IPS-20b (cell line): ENCODE results near the gene ABI1.

Experiments used
- H3K27ac ChIP-seq: one replicate; pipeline ENCODE4 v1.5.1; 2013; ENCODE audit warnings: low read length
- H3K27me3 ChIP-seq: 2 replicates; pipeline ENCODE4 v1.6.1; 2013; ENCODE audit warnings: mild to moderate bottlenecking, low read length, inconsistent platforms; ENCODE audit not compliant: insufficient read depth
- H3K36me3 ChIP-seq: 2 replicates; pipeline ENCODE4 v1.6.1; 2013; ENCODE audit warnings: low read depth, mild to moderate bottlenecking, inconsistent platforms, low read length, moderate library complexity; ENCODE audit not compliant: insufficient read depth
- H3K4me1 ChIP-seq: 2 replicates; pipeline ENCODE4 v1.6.1; 2013; ENCODE audit warnings: mild to moderate bottlenecking, control low read depth, inconsistent platforms, low read length, moderate library complexity; ENCODE audit not compliant: insufficient read depth
- H3K4me3 ChIP-seq: 2 replicates; pipeline ENCODE4 v1.5.1; 2013; ENCODE audit warnings: mild to moderate bottlenecking, low read length, inconsistent platforms
- H3K9ac ChIP-seq: 2 replicates; pipeline ENCODE4 v1.6.1; 2013; ENCODE audit warnings: low read depth, mild to moderate bottlenecking, inconsistent platforms, low read length, moderate library complexity
- H3K9me3 ChIP-seq: 2 replicates; pipeline ENCODE4 v1.6.1; 2013; ENCODE audit warnings: mild to moderate bottlenecking, low read depth, low read length, inconsistent platforms; ENCODE audit not compliant: insufficient read depth

The ABI1 gene

DNA sequence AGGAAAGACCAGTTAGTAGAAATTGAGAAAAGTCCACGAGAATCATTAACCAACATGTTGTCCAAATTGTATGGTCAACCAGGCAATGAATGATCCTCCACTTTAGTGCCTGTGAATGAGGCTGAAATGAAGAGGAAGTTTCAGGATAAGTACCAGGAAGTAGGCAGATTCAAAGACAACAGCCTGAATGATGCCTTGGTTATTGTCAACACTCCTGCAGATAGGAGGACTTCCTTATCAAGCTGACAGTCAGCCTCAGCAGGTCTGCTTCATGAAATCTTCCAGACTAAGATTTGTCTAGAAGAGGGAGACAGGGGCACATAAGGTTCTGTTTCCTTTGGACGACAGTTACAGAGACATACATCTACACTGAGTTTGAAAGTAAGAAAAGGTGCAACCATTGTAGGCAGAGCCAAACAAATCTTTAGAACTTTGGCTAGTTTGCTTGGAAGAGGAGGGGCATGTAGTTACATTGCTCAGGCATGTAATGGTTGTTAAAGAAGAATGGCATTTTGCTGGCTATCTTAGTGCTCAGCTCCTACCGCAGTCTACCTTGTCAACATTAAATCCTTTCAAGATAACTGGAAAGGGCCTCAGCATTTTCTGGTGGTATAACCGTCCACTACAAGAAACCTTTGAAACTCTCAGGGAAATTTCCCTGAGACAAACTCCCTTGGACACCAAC lies 81.4 kb downstream of the ABI1 start:
- no peak overlapping the region for H3K27ac ChIP-seq
- no peaks in the 10 kb centered on the region for H3K27me3 ChIP-seq
- peaks cover 22% of the 10 kb centered on the region for H3K4me1 ChIP-seq
- no peaks in the 10 kb centered on the region for H3K9me3 ChIP-seq
- H3K36me3 ChIP-seq, result no peaks in the 10 kb centered on the region
- H3K9ac ChIP-seq, result no peak overlapping the region
- H3K4me3 ChIP-seq, result no peak overlapping the region

DNA sequence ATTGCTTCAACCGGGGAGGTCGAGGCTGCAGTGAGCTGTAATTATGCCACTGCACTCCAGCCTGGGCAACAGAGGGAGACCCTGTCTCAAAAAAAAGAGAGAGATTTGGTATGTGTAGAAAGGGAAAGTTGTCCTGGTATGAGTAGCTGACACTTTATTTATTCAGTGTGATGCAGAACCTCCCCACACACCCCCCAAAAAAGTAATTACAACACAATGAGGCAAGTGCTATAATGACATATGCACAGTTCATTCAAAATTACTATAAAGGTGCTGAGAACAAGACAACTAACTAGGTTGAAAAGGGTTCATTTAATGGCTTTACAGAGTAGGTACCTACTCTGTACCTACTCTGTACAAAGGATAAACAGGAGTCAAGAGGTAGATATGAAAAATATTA lies 83.1 kb downstream of the ABI1 start:
- Histone ChIP-seq H3K4me3 (no peak overlapping the region), H3K27me3 (no peaks in the 10 kb centered on the region), H3K9me3 (no peaks in the 10 kb centered on the region), H3K9ac (no peak overlapping the region), H3K27ac (no peak overlapping the region), H3K36me3 (no peaks in the 10 kb centered on the region), H3K4me1 (peaks cover 22% of the 10 kb centered on the region)

DNA sequence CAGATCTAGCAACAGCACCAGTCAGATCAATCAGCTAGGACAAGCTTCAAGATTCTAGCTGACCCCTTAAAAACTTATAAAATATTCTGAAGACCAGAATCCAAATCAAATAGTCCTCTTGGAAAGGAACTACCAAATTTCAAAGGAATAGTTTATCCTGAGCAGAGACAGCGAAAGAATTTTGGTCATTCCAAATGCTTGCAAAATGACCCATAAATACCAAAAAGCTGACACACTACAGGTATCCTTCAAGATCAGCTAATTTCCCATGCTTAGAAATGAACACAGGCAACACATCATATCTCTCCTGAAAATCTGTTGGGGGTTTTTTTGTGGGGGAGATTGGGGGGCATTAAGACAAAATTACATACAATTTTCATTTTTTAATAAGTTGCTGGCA lies 84.5 kb downstream of the ABI1 start:
- peaks cover 13% of the 10 kb centered on the region for H3K4me1 ChIP-seq
- H3K36me3 ChIP-seq, result no peaks in the 10 kb centered on the region
- no peaks in the 10 kb centered on the region for H3K9me3 ChIP-seq
- no peak overlapping the region for H3K9ac ChIP-seq
- no peaks in the 10 kb centered on the region for H3K27me3 ChIP-seq
- no peak overlapping the region for H3K27ac ChIP-seq
- no peak overlapping the region for H3K4me3 ChIP-seq

DNA sequence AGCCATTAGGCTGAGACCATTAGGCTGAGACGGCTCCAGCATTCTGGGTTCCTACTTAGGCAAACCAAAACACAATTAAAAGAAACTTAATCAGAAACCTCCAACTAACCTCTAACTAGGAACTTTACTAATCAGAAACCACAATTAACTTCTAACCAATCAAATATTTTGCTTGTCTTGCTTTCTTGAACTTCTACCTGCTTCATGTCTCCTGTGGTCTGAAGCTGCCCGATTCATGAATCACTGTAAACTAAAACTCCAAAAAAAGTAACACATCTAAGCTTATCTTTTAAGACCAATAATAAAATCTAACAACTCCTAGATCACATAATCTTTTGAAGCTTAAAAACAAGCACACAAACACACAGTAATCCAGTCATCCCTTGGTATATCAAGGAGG lies 87.1 kb downstream of the ABI1 start:
- no peak overlapping the region for H3K27ac ChIP-seq
- H3K9me3 ChIP-seq, result no peaks in the 10 kb centered on the region
- no peak overlapping the region for H3K9ac ChIP-seq
- H3K36me3 ChIP-seq, result no peaks in the 10 kb centered on the region
- no peak overlapping the region for H3K4me3 ChIP-seq
- no peaks in the 10 kb centered on the region for H3K27me3 ChIP-seq
- H3K4me1 ChIP-seq, result peaks cover 8% of the 10 kb centered on the region; the same call in 1 of the 2 replicates

DNA sequence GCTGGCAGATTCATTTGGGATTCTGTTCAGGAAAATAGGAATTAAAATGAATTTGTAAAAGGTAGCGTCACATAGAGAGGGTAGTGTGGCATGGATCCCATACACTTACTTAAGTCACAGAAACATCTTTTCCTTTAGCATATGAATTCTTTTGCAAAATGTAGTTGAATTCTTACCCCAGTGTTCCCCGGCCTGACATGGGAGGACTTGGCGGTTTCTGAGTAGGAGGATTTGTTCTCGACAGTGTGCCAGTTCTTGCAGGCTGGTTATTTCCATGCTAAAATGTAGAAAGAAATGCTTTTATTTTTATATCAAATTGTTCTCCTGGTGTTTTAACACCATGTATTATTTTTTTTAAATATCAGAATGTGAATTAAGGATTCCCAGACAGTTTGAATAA lies 90.7 kb downstream of the ABI1 start:
- Histone ChIP-seq H3K27ac (no peak overlapping the region), H3K9ac (no peak overlapping the region), H3K36me3 (peaks cover 6% of the 10 kb centered on the region; the same call in 1 of the 2 replicates), H3K4me1 (peaks cover 8% of the 10 kb centered on the region; the same call in 1 of the 2 replicates), H3K27me3 (no peaks in the 10 kb centered on the region), H3K9me3 (no peaks in the 10 kb centered on the region), H3K4me3 (no peak overlapping the region)

DNA sequence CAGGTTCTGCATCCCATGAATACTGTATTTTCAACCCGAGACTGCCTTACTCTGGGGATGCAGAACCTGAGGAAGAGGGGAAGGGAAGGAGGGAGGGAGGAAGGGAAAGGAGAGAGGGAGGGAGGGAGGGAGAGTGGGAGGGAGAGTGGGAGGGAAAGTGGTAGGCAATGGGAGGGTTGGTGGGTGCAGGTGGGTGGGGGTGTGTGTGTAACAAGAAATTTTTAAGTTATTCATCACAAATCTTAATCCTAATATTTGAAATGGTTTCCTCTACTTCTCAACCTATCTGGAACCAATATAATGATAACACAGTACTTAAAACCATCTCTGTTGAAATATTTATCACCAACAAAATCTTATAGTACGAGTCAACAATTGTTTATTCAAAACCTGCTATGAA lies 95.2 kb downstream of the ABI1 start:
- no peak overlapping the region for H3K4me3 ChIP-seq
- no peaks in the 10 kb centered on the region for H3K9me3 ChIP-seq
- H3K27ac ChIP-seq, result no peak overlapping the region
- H3K9ac ChIP-seq, result no peak overlapping the region
- peaks cover 22% of the 10 kb centered on the region for H3K36me3 ChIP-seq
- H3K4me1 ChIP-seq, result peaks cover 2% of the 10 kb centered on the region; the same call in 1 of the 2 replicates
- no peaks in the 10 kb centered on the region for H3K27me3 ChIP-seq

DNA sequence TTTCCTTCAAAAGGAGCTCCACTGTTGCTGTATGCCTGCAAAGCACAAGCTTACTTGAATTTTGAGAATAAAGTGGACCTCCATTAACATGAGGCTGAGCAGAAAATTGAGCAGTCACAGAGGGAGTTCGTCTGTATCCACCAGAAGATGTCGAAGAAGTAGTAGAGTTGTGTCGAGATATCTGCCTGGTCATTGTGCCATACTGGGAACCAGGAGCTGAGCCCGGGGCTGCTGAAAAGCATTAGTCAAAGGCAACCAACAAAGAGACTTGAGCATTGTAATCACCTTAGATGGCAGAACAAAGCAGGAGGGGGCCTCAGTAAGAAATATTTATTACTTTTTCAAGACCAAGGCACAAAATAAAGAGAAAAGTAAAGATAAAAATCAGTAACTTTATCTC lies 101.8 kb downstream of the ABI1 start:
- no peaks in the 10 kb centered on the region for H3K9me3 ChIP-seq
- no peak overlapping the region for H3K9ac ChIP-seq
- H3K36me3 ChIP-seq, result peaks cover 7% of the 10 kb centered on the region; the same call in 1 of the 2 replicates

DNA sequence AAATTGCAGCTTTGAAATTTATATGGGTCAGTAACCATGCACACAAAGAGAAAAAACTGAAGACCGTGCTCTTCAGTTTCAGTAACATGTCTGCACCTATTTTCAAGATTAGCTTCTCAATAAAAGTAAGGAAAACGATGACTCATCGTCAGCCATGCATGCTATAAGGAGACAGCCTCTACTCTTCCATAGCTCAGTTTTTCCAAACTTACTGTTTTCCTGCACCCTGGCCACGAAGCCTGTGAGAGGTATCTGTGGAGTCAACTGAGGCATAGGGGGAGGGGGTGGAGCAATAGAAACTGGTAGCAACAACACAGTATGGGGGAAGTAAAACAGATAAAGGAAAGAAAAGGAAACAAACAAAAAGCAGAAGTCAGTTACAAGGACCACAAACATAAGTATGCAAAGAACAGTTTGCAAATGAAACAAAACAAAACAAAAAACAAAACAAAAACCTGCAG lies 105.3 kb downstream of the ABI1 start:
- peak overlapping the region; percentile 45 for H3K4me3 ChIP-seq
- H3K27ac ChIP-seq, result peak overlapping the region; percentile 17

More for the DNA sequence above, 101.8 kb downstream of the ABI1 start:
- Histone ChIP-seq H3K27me3 (no peaks in the 10 kb centered on the region), H3K4me1 (peaks cover 27% of the 10 kb centered on the region; the same call in 1 of the 2 replicates), H3K27ac (no peak overlapping the region), H3K4me3 (no peak overlapping the region)

DNA sequence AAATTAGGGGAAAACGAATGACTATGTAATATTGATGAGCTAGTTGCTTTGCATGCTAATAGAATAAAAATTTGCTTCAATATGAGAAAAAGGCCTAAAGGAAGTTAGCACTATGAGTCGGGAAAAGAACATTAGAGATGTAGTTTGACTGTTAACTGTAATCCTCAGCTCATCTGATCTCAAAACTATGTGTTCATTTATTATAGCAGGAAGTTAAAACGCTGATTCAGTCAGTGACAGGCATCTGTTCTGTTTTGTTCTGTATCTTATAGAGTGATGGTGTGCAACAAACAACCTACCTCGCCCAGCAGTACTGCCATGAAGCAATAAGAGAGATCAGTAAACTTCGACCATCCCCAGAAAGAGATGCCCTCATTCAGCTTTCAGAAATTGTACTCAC lies 114.7 kb downstream of the ABI1 start:
- no peak overlapping the region for H3K9ac ChIP-seq
- no peak overlapping the region for H3K4me3 ChIP-seq
- H3K9me3 ChIP-seq, result no peaks in the 10 kb centered on the region
- H3K4me1 ChIP-seq, result peaks cover 9% of the 10 kb centered on the region; the same call in 1 of the 2 replicates
- H3K36me3 ChIP-seq, result peaks cover 79% of the 10 kb centered on the region
- no peaks in the 10 kb centered on the region for H3K27me3 ChIP-seq
- no peak overlapping the region for H3K27ac ChIP-seq

More for the DNA sequence above, 105.3 kb downstream of the ABI1 start:
- H3K36me3 ChIP-seq, result peaks cover 12% of the 10 kb centered on the region; the same call in 1 of the 2 replicates
- H3K9ac ChIP-seq, result peak overlapping the region; percentile 31; the same call in 1 of the 2 replicates
- no peaks in the 10 kb centered on the region for H3K27me3 ChIP-seq
- peaks cover 27% of the 10 kb centered on the region; the same call in 1 of the 2 replicates for H3K4me1 ChIP-seq
- H3K9me3 ChIP-seq, result no peaks in the 10 kb centered on the region

DNA sequence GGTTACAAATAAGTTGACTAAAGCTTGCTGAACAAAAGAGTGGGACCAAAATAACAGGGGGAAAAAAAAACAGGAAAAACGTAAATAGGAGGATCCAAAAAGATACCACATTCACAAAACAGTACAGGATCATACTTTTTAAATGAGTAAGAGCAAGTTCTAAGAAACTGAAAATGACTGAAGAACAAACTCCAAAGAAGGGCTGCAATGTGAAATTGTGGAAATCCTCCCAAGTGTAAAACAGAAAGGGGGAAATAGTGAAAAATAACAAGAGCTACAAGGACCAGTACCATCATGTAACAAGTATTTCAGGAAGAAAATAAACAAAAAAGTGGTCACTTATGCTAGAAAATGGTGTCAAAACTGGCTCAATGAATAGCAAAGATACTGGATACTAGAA lies 116.9 kb downstream of the ABI1 start:
- no peaks in the 10 kb centered on the region for H3K27me3 ChIP-seq
- H3K36me3 ChIP-seq, result peaks cover 86% of the 10 kb centered on the region
- H3K9me3 ChIP-seq, result no peaks in the 10 kb centered on the region
- no peak overlapping the region for H3K27ac ChIP-seq
- no peak overlapping the region for H3K4me3 ChIP-seq
- H3K9ac ChIP-seq, result peak overlapping the region; percentile 30; the same call in 1 of the 2 replicates
- peaks cover 9% of the 10 kb centered on the region; the same call in 1 of the 2 replicates for H3K4me1 ChIP-seq

DNA sequence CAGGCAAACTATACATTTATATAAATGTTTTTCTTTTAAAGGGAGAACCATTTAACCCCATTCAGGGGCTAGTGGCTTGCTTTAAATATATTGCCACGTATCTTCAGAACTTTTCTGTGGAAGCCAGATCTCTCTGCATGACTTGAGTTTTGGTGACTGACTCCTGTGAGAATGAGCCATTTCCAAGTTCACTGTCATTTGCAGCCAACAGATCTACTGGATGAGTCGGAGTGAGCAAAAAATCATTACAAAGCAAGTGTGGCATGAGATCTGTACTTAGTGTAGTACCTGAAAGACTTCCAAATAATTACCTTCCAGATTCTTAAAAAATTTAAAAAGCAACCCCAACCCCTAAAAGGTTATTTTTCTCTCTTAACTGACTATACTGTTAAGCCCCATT lies 117.7 kb downstream of the ABI1 start:
- Histone ChIP-seq H3K27ac (no peak overlapping the region), H3K9ac (no peak overlapping the region), H3K9me3 (no peaks in the 10 kb centered on the region), H3K4me3 (no peak overlapping the region), H3K27me3 (no peaks in the 10 kb centered on the region), H3K4me1 (peaks cover 9% of the 10 kb centered on the region; the same call in 1 of the 2 replicates), H3K36me3 (peaks cover 86% of the 10 kb centered on the region)

DNA sequence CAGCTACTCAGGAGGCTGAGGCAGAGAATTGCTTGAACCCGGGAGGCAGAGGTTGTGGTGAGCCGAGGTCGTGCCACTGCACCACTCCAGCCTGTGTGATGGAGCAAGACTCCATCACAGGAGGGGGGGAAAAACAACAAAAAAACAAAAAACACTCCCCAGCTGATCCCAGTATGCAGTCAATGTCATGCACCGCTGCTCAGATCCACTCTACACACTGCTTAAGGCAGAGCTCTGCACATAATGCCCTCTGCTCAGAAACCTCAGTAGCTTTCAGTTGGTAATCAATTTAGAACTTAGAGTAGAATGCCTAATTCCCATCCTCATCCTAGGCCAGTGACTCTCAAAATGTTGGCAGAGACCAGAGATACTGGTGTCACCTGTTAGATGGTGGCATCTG lies 119.4 kb downstream of the ABI1 start:
- H3K4me3 ChIP-seq, result no peak overlapping the region
- H3K27me3 ChIP-seq, result no peaks in the 10 kb centered on the region
- H3K9ac ChIP-seq, result no peak overlapping the region
- H3K4me1 ChIP-seq, result peaks cover 9% of the 10 kb centered on the region; the same call in 1 of the 2 replicates
- H3K27ac ChIP-seq, result no peak overlapping the region
- H3K36me3 ChIP-seq, result peaks cover 85% of the 10 kb centered on the region
- H3K9me3 ChIP-seq, result no peaks in the 10 kb centered on the region
